H1 (cell line): Measurements from ENCODE around the gene SIDT1. TPM values are rescaled to one million over a fixed set of nuclear protein-coding genes. Genes with fewer than 3 reads are reported as not detected.

Experiments used
- CTCF ChIA-PET: fragments of 300-600 bp; sonication (Branson Sonifier 250); formaldehyde crosslinking; loops from one replicate; lab custom pipeline; 2021; ENCODE audit not compliant: partially characterized antibody; lab: Charles Lee
- POLR2A ChIA-PET: fragments of 300-600 bp; sonication (Branson Sonifier 250); formaldehyde crosslinking; loops from one replicate; lab custom pipeline; 2021; ENCODE audit warnings: inconsistent platforms; ENCODE audit not compliant: partially characterized antibody; lab: Charles Lee
- DNase-seq, 2 experiments: peaks; one replicate each; pipeline versions ENCODE4 v3.0.0 to v3.0.0-alpha.2; 2010 to 2022; ENCODE audit warnings: low spot score in 2 of 2, low read depth in 1 of 2, mixed read lengths in 1 of 2
- FAIRE-seq: peaks from 2 replicates; lab custom pipeline; 2011; peaks lifted over from hg19 to GRCh38; lab: Jason Lieb, UNC
- H2AFZ ChIP-seq: 2 replicates; pipeline ENCODE4 v1.8.1; 2012; ENCODE audit warnings: low read length, inconsistent platforms
- H2AK5ac ChIP-seq: 2 replicates; pipeline ENCODE4 v1.6.1; 2013; ENCODE audit warnings: low read depth, low read length
- H2BK120ac ChIP-seq: replicated peaks from 2 replicates; pipeline ENCODE3; 2013; ENCODE audit warnings: low read depth, low read length, inconsistent platforms
- H2BK12ac ChIP-seq: 2 replicates; pipeline ENCODE4 v1.6.1; 2013; ENCODE audit warnings: low read depth, low read length
- H2BK15ac ChIP-seq: 2 replicates; pipeline ENCODE4 v1.6.1; 2013; ENCODE audit warnings: low read length
- H2BK20ac ChIP-seq: 2 replicates; pipeline ENCODE4 v1.6.1; 2013; ENCODE audit warnings: low read length
- H2BK5ac ChIP-seq: 2 replicates; pipeline ENCODE4 v1.6.1; 2013; ENCODE audit warnings: low read depth, low read length
- H3K14ac ChIP-seq: 2 replicates; pipeline ENCODE4 v1.6.1; 2013; ENCODE audit warnings: inconsistent platforms; ENCODE audit not compliant: insufficient read length
- H3K18ac ChIP-seq: 2 replicates; pipeline ENCODE4 v1.6.1; 2013; ENCODE audit warnings: low read length; ENCODE audit errors: extremely low read depth
- H3K23ac ChIP-seq: 2 replicates; pipeline ENCODE4 v1.6.1; 2013; ENCODE audit warnings: inconsistent platforms; ENCODE audit not compliant: insufficient read length
- H3K23me2 ChIP-seq: 2 replicates; pipeline ENCODE4 v1.6.1; 2013; ENCODE audit warnings: low read depth, low read length
- H3K27ac ChIP-seq: 2 replicates; pipeline ENCODE4 v1.6.1; 2011; ENCODE audit warnings: low read depth, low read length, inconsistent platforms
- H3K27me3 ChIP-seq, 4 experiments: replicated peaks in 1 of 4; 1 replicate in 1 of 4; 2 replicates in 3 of 4; pipeline versions ENCODE4 v1.6.1 to v1.8.1; 2011 to 2013; ENCODE audit warnings: low read length in 3 of 4, mild to moderate bottlenecking in 3 of 4, inconsistent platforms in 2 of 4, mixed read lengths in 2 of 4, moderate library complexity in 1 of 4; ENCODE audit not compliant: control insufficient read depth in 3 of 4, insufficient read depth in 3 of 4; ENCODE audit errors: extremely low read depth in 1 of 4
- H3K36me3 ChIP-seq, 4 experiments: 2 replicates each; pipeline versions ENCODE4 v1.6.1 to v1.8.1; 2011 to 2013; ENCODE audit warnings: mild to moderate bottlenecking in 4 of 4, low read length in 3 of 4, moderate library complexity in 2 of 4, control low read depth in 1 of 4, inconsistent platforms in 1 of 4; ENCODE audit not compliant: insufficient read depth in 4 of 4, control insufficient read depth in 2 of 4
- H3K4ac ChIP-seq: replicated peaks from 2 replicates; pipeline ENCODE3; 2013; ENCODE audit warnings: low read length, low read depth, mixed read lengths, inconsistent platforms; ENCODE audit not compliant: insufficient read length
- H3K4me1 ChIP-seq, 4 experiments: replicated peaks in 1 of 4; 1 replicate in 1 of 4; 2 replicates in 3 of 4; pipeline versions ENCODE4 v1.6.1 to v1.8.1; 2011 to 2013; ENCODE audit warnings: low read length in 3 of 4, inconsistent platforms in 2 of 4, mixed read lengths in 1 of 4; ENCODE audit not compliant: insufficient read depth in 4 of 4, control insufficient read depth in 3 of 4
- H3K4me2 ChIP-seq, 2 experiments: 2 replicates each; pipeline versions ENCODE4 v1.6.1 to v1.8.1; 2011 to 2013; ENCODE audit warnings: low read depth in 2 of 2, low read length in 2 of 2, control low read depth in 1 of 2, inconsistent platforms in 1 of 2, mild to moderate bottlenecking in 1 of 2; ENCODE audit not compliant: insufficient read depth in 1 of 2
- H3K4me3 ChIP-seq, 4 experiments: fragments of 200-600, 300-600 bp in 1 of 4; sonication (generic), shearing (Covaris generic), sonication (Bioruptor Twin) in 1 of 4; 2 replicates each; pipeline versions ENCODE4 v1.5.1 to v1.8.1; 2011 to 2016; ENCODE audit warnings: low read length in 4 of 4, low read depth in 3 of 4, control low read depth in 2 of 4, inconsistent platforms in 2 of 4, mild to moderate bottlenecking in 2 of 4, mixed read lengths in 1 of 4, moderate library complexity in 1 of 4; ENCODE audit not compliant: insufficient read depth in 2 of 4; ENCODE audit errors: extremely low read depth in 1 of 4
- H3K56ac ChIP-seq: replicated peaks from 2 replicates; pipeline ENCODE3; 2013; ENCODE audit warnings: low read depth, mild to moderate bottlenecking, mixed read lengths, low read length, inconsistent platforms; ENCODE audit not compliant: insufficient read length
- H3K79me1 ChIP-seq: 2 replicates; pipeline ENCODE4 v1.6.1; 2013; ENCODE audit warnings: low read depth, low read length, control low read depth
- H3K79me2 ChIP-seq, 2 experiments: 2 replicates each; pipeline versions ENCODE4 v1.6.1 to v1.8.1; 2012 to 2013; ENCODE audit warnings: low read length in 2 of 2, mild to moderate bottlenecking in 2 of 2, inconsistent platforms in 1 of 2; ENCODE audit not compliant: insufficient read depth in 2 of 2, control insufficient read depth in 1 of 2
- H3K9ac ChIP-seq, 4 experiments: replicated peaks in 1 of 4; 1 replicate in 1 of 4; 2 replicates in 3 of 4; pipeline versions ENCODE4 v1.6.1 to v1.8.1; 2011 to 2013; ENCODE audit warnings: low read depth in 3 of 4, low read length in 3 of 4, control low read depth in 2 of 4, mild to moderate bottlenecking in 2 of 4, moderate library complexity in 2 of 4, inconsistent platforms in 1 of 4; ENCODE audit errors: extremely low read depth in 1 of 4
- H3K9me3 ChIP-seq, 2 experiments: 2 replicates each; pipeline versions ENCODE4 v1.6.1 to v1.8.1; 2012 to 2013; ENCODE audit warnings: mild to moderate bottlenecking in 2 of 2, moderate library complexity in 2 of 2, control low read depth in 1 of 2, inconsistent platforms in 1 of 2, low read depth in 1 of 2, low read length in 1 of 2, mixed read lengths in 1 of 2; ENCODE audit not compliant: insufficient read depth in 2 of 2
- H4K20me1 ChIP-seq, 2 experiments: replicated peaks in 1 of 2; 2 replicates each; pipeline versions ENCODE3 to v1.8.1; 2011 to 2013; ENCODE audit warnings: inconsistent platforms in 2 of 2, low read length in 2 of 2, mild to moderate bottlenecking in 1 of 2; ENCODE audit not compliant: insufficient read depth in 2 of 2, control insufficient read depth in 1 of 2
- H4K5ac ChIP-seq: 2 replicates; pipeline ENCODE4 v1.6.1; 2013; ENCODE audit warnings: low read length, low read depth, mixed read lengths, inconsistent platforms; ENCODE audit not compliant: insufficient read length
- H4K8ac ChIP-seq: 2 replicates; pipeline ENCODE4 v1.8.0; 2013; ENCODE audit warnings: mild to moderate bottlenecking, moderate library complexity, low read length, inconsistent platforms; ENCODE audit not compliant: insufficient read depth; ENCODE audit errors: extremely low read depth
- H4K91ac ChIP-seq: replicated peaks from 2 replicates; pipeline ENCODE3; 2013; ENCODE audit warnings: low read length, mixed read lengths, inconsistent platforms; ENCODE audit not compliant: insufficient read length
- CTCF ChIP-seq, 3 experiments: IDR thresholded peaks; 1 replicate in 2 of 3; 2 replicates in 1 of 3; pipeline versions ENCODE4 v1.5.1 to v1.6.1; 2011; ENCODE audit warnings: low read length in 3 of 3, mild to moderate bottlenecking in 3 of 3, inconsistent platforms in 2 of 3, low read depth in 1 of 3, moderate library complexity in 1 of 3; ENCODE audit not compliant: insufficient read depth in 1 of 3; ENCODE audit errors: control extremely low read depth in 1 of 3
- RFX5 ChIP-seq: IDR thresholded peaks from 2 replicates; pipeline ENCODE4 v1.6.1; 2011; ENCODE audit warnings: low read depth, low read length, improper control_type of control experiment, borderline replicate concordance
- WGBS, 2 experiments: shearing (Covaris generic) in 1 of 2; methylation state at CpG; one replicate each; pipeline versions ENCODE4 v1.1.6 to v1.1.7; 2013 to 2015; ENCODE audit warnings: low lambda C conversion rate in 2 of 2, mixed read lengths in 2 of 2, inconsistent platforms in 1 of 2, low coverage in 1 of 2, missing lambda C conversion rate in 1 of 2; ENCODE audit not compliant: insufficient replicate concordance in 2 of 2, insufficient coverage in 1 of 2, insufficient read length in 1 of 2; ENCODE audit errors: extremely low coverage in 1 of 2, missing lambda C conversion rate in 1 of 2; 5-methylcytosine and 5-hydroxymethylcytosine counted together
- polyA plus RNA-seq, 7 experiments: library from polyadenylated mRNA; depleted of rRNA in 3 of 7; stranded (reverse) in 5 of 7; unstranded in 2 of 7; fragments of >200 nt in 5 of 7; fragments of 200-250 nt in 2 of 7; gene quantifications; 1 replicate in 5 of 7; 2 replicates in 1 of 7; 4 replicates in 1 of 7; pipeline versions ENCODE4 v1.2.1 to v1.2.3, GENCODE V29; 2011 to 2013; ENCODE audit warnings: missing spikeins in 2 of 7, mixed read lengths in 2 of 7
- total RNA-seq: library from RNA; stranded (reverse); fragmentation: NEBNext Ultra II Directional; extraction: Animal tissue kit (Norgen Biotek cat#: 25700); gene quantifications from 2 replicates; pipeline ENCODE4 v1.2.1, GENCODE V29; 2021

Gene SIDT1
- total and polyA plus RNA-seq, 2 of the 8 experiments (the other 6 are each of a cell fraction or from before 2014, with no cell fraction given): 0.06 TPM; not detected in 1

GRCh38 chr3:113556316-113556945, 24.1 kb downstream of the SIDT1 start:
- ChIA-PET POLR2A (no interaction called here), CTCF (interaction anchor here (0.6 to 3.4 kb wide), 9 partner anchors 9 to 208 kb away, joined by 3 to 19 read pairs (median 3); no protein-coding TSS in a partner anchor)
- Histone ChIP-seq H3K79me2 (no peaks in the 10 kb centered on the region), H3K9me3 (no peaks in the 10 kb centered on the region), H4K20me1 (no peaks in the 10 kb centered on the region), H3K56ac (no peak overlapping the region), H3K23ac (no peak overlapping the region), H3K27me3 (no peaks in the 10 kb centered on the region), H4K8ac (no peak overlapping the region), H2BK5ac (no peak overlapping the region), H2AK5ac (no peak overlapping the region), H2BK20ac (no peak overlapping the region), H2BK15ac (no peak overlapping the region), H3K14ac (no peak overlapping the region), H3K36me3 (no peaks in the 10 kb centered on the region), H2BK12ac (no peak overlapping the region), H3K4me2 (no peak overlapping the region), H3K27ac (no peak overlapping the region), H3K18ac (no peak overlapping the region), H3K4me3 (no peak overlapping the region)
- 96% methylated on average over 6 of the region's 6 CpGs; no CpG with 5 or more reads in 1 of the 2 experiments for WGBS, 2 experiments
- TF ChIP-seq RFX5 (0 out of 2 replicates have a peak, but pooled peaks have one; percentile 22), CTCF (IDR thresholded peaks at IDR 0.05; ENCODE audit: control extremely low read depth in 1 of 3, insufficient read depth in 1 of 3, low read depth in 1 of 3, low read length in 3 of 3) (no peak)
- TF ChIP-seq, all 59 proteins: peak for 1
- Histone ChIP-seq H3K4me1 (no peaks in the 10 kb centered on the region), H3K23me2 (no peaks in the 10 kb centered on the region; the same call in 1 of the 2 replicates), H4K91ac (no peak overlapping the region), H2BK120ac (no peak overlapping the region), H2AFZ (no peak overlapping the region), H3K4ac (no peak overlapping the region), H3K9ac (no peak overlapping the region), H3K79me1 (no peaks in the 10 kb centered on the region), H4K5ac (no peak overlapping the region)
- no peak for DNase-seq
- FAIRE-seq: no peak
